IMR-90 (cell line): ENCODE measurements around the gene SP140. TPM values are rescaled to one million over a fixed set of nuclear protein-coding genes. Genes with fewer than 3 reads are reported as not detected.

Source experiments
- ATAC-seq: fragments of 200-7000 bp; cut with Tn5 transposase; 2 replicates; pipeline ENCODE4 v1.9.1; 2020; ENCODE audit warnings: low read depth, mild to moderate bottlenecking, moderate library complexity
- BruUV-seq: library from RNA; stranded (reverse); fragments of 400-500 nt; replicated peaks from 2 replicates; lab custom pipeline; 2021; lab: Mats Ljungman, UMichigan
- CTCF ChIA-PET: fragments of 300-600 bp; formaldehyde crosslinking; extraction: SDS; loops from one replicate; lab custom pipeline; 2021; ENCODE audit warnings: antibody characterized with exemption; lab: Yijun Ruan, JAX
- POLR2A ChIA-PET: fragments of 300-600 bp; sonication (Branson Sonifier 250); formaldehyde crosslinking; loops from one replicate; lab custom pipeline; 2022; ENCODE audit warnings: antibody characterized with exemption; ENCODE audit not compliant: unreplicated experiment; lab: Charles Lee
- DNase-seq: peaks from one replicate; pipeline ENCODE4 v3.0.0; 2013
- H2AFZ ChIP-seq: replicated peaks from 2 replicates; pipeline ENCODE3; 2013; ENCODE audit warnings: low read length, mild to moderate bottlenecking; ENCODE audit not compliant: poor library complexity
- H2AK5ac ChIP-seq: 2 replicates; pipeline ENCODE4 v1.6.1; 2013; ENCODE audit warnings: low read depth, low read length, inconsistent platforms
- H2AK9ac ChIP-seq: replicated peaks from 2 replicates; pipeline ENCODE3; 2013; ENCODE audit warnings: mild to moderate bottlenecking, low read depth, low read length, moderate library complexity; ENCODE audit not compliant: poor library complexity
- H2BK120ac ChIP-seq: 2 replicates; pipeline ENCODE4 v1.6.1; 2013; ENCODE audit warnings: low read depth, low read length, inconsistent platforms
- H2BK15ac ChIP-seq: 3 replicates; pipeline ENCODE4 v1.6.1; 2013; ENCODE audit warnings: low read depth, low read length, inconsistent platforms
- H2BK20ac ChIP-seq: 2 replicates; pipeline ENCODE4 v1.6.1; 2013; ENCODE audit warnings: low read depth, mild to moderate bottlenecking, inconsistent platforms, low read length, moderate library complexity
- H2BK5ac ChIP-seq: 2 replicates; pipeline ENCODE4 v1.6.1; 2013; ENCODE audit warnings: mild to moderate bottlenecking, low read depth, low read length, inconsistent platforms; ENCODE audit not compliant: poor library complexity, severe bottlenecking
- H3K14ac ChIP-seq: replicated peaks from 2 replicates; pipeline ENCODE4 v1.6.1; 2013; ENCODE audit warnings: low read depth, low read length, inconsistent platforms
- H3K18ac ChIP-seq: 2 replicates; pipeline ENCODE4 v1.6.1; 2013; ENCODE audit warnings: low read depth, low read length, control low read depth
- H3K23ac ChIP-seq: 2 replicates; pipeline ENCODE4 v1.6.1; 2013; ENCODE audit warnings: low read depth, low read length, inconsistent platforms
- H3K27ac ChIP-seq: 2 replicates; pipeline ENCODE4 v1.5.1; 2013; ENCODE audit warnings: mild to moderate bottlenecking, control low read depth, low read length; ENCODE audit not compliant: insufficient read depth
- H3K27me3 ChIP-seq: 2 replicates; pipeline ENCODE4 v1.6.1; 2013; ENCODE audit warnings: low read length; ENCODE audit not compliant: control insufficient read depth, insufficient read depth
- H3K36me3 ChIP-seq: 2 replicates; pipeline ENCODE4 v1.6.1; 2013; ENCODE audit warnings: low read length, mixed read lengths; ENCODE audit not compliant: control insufficient read depth, insufficient read depth
- H3K4ac ChIP-seq: 2 replicates; pipeline ENCODE4 v1.6.1; 2013; ENCODE audit warnings: low read depth, low read length, inconsistent platforms
- H3K4me1 ChIP-seq: 2 replicates; pipeline ENCODE4 v1.6.1; 2013; ENCODE audit warnings: low read length, mixed read lengths; ENCODE audit not compliant: control insufficient read depth, insufficient read depth
- H3K4me2 ChIP-seq: 2 replicates; pipeline ENCODE4 v1.6.1; 2013; ENCODE audit warnings: low read depth, mild to moderate bottlenecking, control low read depth, low read length, moderate library complexity
- H3K4me3 ChIP-seq: 2 replicates; pipeline ENCODE4 v1.5.1; 2013; ENCODE audit warnings: low read depth, mild to moderate bottlenecking, control low read depth, low read length, moderate library complexity; ENCODE audit not compliant: insufficient read depth
- H3K56ac ChIP-seq: 2 replicates; pipeline ENCODE4 v1.6.1; 2013; ENCODE audit warnings: low read length, inconsistent platforms; ENCODE audit not compliant: insufficient read depth; ENCODE audit errors: extremely low read depth
- H3K79me1 ChIP-seq, 2 experiments: 2 replicates each; pipeline ENCODE4 v1.6.1; 2013; ENCODE audit warnings: low read length in 2 of 2, inconsistent platforms in 1 of 2, low read depth in 1 of 2
- H3K9ac ChIP-seq: 2 replicates; pipeline ENCODE4 v1.6.1; 2013; ENCODE audit warnings: low read depth, low read length, control low read depth
- H3K9me1 ChIP-seq: 2 replicates; pipeline ENCODE4 v1.6.1; 2013; ENCODE audit warnings: low read length, inconsistent platforms; ENCODE audit not compliant: insufficient read depth
- H3K9me3 ChIP-seq: 2 replicates; pipeline ENCODE4 v1.6.1; 2013; ENCODE audit warnings: low read length; ENCODE audit not compliant: control insufficient read depth, insufficient read depth
- H4K20me1 ChIP-seq: 2 replicates; pipeline ENCODE4 v1.6.1; 2013; ENCODE audit warnings: low read length, inconsistent platforms; ENCODE audit not compliant: insufficient read depth
- H4K5ac ChIP-seq: 2 replicates; pipeline ENCODE4 v1.6.1; 2013; ENCODE audit warnings: mild to moderate bottlenecking, low read depth, low read length, control low read depth
- H4K8ac ChIP-seq, 2 experiments: 2 replicates each; pipeline ENCODE4 v1.6.1; 2013; ENCODE audit warnings: low read depth in 2 of 2, low read length in 2 of 2, control low read depth in 1 of 2, inconsistent platforms in 1 of 2
- H4K91ac ChIP-seq: 2 replicates; pipeline ENCODE4 v1.6.1; 2013; ENCODE audit warnings: low read depth, low read length, inconsistent platforms; ENCODE audit not compliant: insufficient read depth
- CEBPB ChIP-seq: IDR thresholded peaks from 2 replicates; pipeline ENCODE4 v1.6.1; 2012; ENCODE audit warnings: low read depth, low read length, improper control_type of control experiment
- CHD1 ChIP-seq: IDR thresholded peaks from 2 replicates; pipeline ENCODE4 v1.6.1; 2012; ENCODE audit warnings: low read depth, low read length, improper control_type of control experiment
- WGBS, 2 experiments: methylation state at CpG; one replicate each; pipeline versions ENCODE4 v1.1.5 to v1.1.7; 2013; ENCODE audit warnings: missing lambda C conversion rate in 2 of 2; ENCODE audit not compliant: insufficient read length in 1 of 2; ENCODE audit errors: extremely low coverage in 2 of 2; 5-methylcytosine and 5-hydroxymethylcytosine counted together
- dilution Hi-C: fragments of 300-500 bp; cut with HindIII; formaldehyde crosslinking; loops from one replicate; pipeline ENCODE4 v1.14.3; 2018; ENCODE audit warnings: low sequenced_read_pairs; ENCODE audit not compliant: unreplicated experiment
- in situ Hi-C: fragments of 300-500 bp; cut with MboI; formaldehyde crosslinking; loops from 3 replicates; pipeline ENCODE4 v1.14.3; 2019; ENCODE audit warnings: low sequenced_read_pairs, inconsistent platforms, mixed read lengths
- intact Hi-C: fragments of 100-400 bp; cut with micrococcal nuclease; formaldehyde crosslinking; loops from 2 replicates; pipeline ENCODE4 v1.10.0; 2022
- polyA plus RNA-seq, 3 experiments: library from polyadenylated mRNA; depleted of rRNA; stranded (reverse); fragments of >200 nt; gene quantifications; 2 replicates each; pipeline ENCODE4 v1.2.3, GENCODE V29; 2012; ENCODE audit warnings: low replicate concordance in 1 of 3
- total RNA-seq: library from RNA; depleted of rRNA; stranded (reverse); fragments of >200 nt; gene quantifications from 2 replicates; pipeline ENCODE4 v1.2.3, GENCODE V29; 2012

Gene SP140
- total and polyA plus RNA-seq, 2 of the 4 experiments (the other 2 are of a cell fraction) = 1.4 TPM

GRCh38 chr2:230325316-230326243, 100.0 kb downstream of the SP140 start:
- Histone ChIP-seq H2AFZ (no peak overlapping the region), H2AK9ac (no peak overlapping the region), H3K4me1 (peaks cover 6% of the 10 kb centered on the region), H3K4me2 (no peak overlapping the region), H2AK5ac (no peak overlapping the region), H3K4me3 (no peak overlapping the region), H2BK20ac (no peak overlapping the region), H3K9me1 (no peaks in the 10 kb centered on the region), H3K56ac (no peak overlapping the region), H3K9me3 (peaks cover 4% of the 10 kb centered on the region; the same call in 1 of the 2 replicates), H3K23ac (no peak overlapping the region), H4K91ac (no peak overlapping the region), H3K4ac (0 out of 2 replicates have a peak overlapping the region, but pooled peaks have one; percentile 35), H2BK5ac (no peak overlapping the region), H3K79me1 (peaks cover 19% of the 10 kb centered on the region in 2 experiments), H3K18ac (no peak overlapping the region), H3K14ac (no peak overlapping the region), H2BK120ac (no peak overlapping the region), H3K27ac (no peak overlapping the region), H3K9ac (no peak overlapping the region), H4K5ac (no peak overlapping the region), H3K36me3 (no peaks in the 10 kb centered on the region), H4K8ac (no peak overlapping the region; a peak in 1 of 4 replicates), H2BK15ac (no peak overlapping the region), H4K20me1 (no peaks in the 10 kb centered on the region), H3K27me3 (no peaks in the 10 kb centered on the region)
- intact Hi-C loops (loop anchor here (5.0 kb wide), 1 partner anchor 108 kb away; the partner anchor contains the start of gene SP110), dilution Hi-C loops (no loop called here), in situ Hi-C loops (no loop called here)
- WGBS, 2 experiments = 100% methylated on average over 1 of the region's 9 CpGs; no CpG with 5 or more reads in 1 of the 2 experiments
- BruUV-seq = no TSS peak
- TF ChIP-seq CEBPB (peak; percentile 76), CHD1 (no peak)
- CTCF ChIA-PET = no interaction called here
- POLR2A ChIA-PET = interaction anchor here (0.6 kb wide), 1 partner anchor 45 kb away, joined by 3 read pairs; no protein-coding TSS in a partner anchor
- ATAC-seq = no peak
- DNase-seq = no peak
